ENCODE data around the gene TOX3.

TOX3 gene

GRCh38 chr16:52491216-52491615 lies 55.7 kb downstream of the TOX3 start:
- DNase-seq = no peak

- no peak for DNase-seq
Measured at GRCh38 chr16:52489894-52490293, 57.0 kb downstream of the TOX3 start.

DNA sequence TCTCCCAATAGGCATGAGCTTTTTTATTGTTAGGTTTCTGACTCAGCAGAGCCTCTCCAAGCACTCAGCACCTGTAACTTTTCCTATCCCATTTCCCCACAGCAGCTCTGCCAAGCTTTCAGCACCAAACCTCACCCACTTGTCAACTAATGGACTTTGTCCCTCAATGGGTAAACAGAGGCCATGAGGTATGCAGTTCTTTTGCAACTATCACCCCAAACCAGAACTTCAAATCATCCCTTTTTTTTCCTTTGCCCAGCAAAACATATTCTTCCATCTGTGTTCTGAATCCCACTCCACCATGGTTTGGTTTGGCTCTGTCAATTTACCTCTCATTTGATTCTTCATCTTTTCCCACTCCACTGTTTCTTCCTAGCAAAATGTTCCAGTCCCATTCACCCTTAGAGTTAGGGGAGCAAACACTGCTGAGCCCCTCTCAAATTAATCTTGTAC lies 58.1 kb downstream of the TOX3 start:
- DNase-seq = no peak

DNA sequence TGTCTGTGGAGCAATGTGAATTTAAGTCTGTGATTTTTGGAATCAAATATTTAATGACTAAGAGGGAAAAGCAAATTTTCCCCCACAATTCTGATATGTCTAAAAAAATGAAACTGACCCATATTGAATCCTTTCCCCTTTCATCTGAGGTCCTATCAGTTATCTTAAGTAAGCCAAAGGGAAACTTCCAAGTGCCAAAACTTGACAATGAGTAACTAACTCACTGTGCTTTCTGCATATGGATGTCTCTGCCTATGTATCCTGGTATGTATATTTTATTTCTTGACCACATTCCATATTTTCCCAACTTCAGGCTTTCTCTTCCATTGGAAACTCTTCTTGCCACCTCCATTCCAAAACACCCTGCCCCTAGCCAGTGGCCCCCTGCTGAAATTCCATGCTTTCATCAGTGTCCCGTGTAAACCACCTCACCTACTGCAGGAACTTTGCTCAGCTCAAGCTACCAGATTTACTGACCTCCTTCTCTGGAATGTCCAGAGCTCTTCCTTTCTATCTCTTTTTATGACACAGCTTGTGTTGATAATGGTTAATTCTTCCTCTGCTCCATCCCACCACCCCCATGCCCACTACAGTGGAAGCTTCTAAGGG lies 59.0 kb downstream of the TOX3 start:
- DNase-seq = no peak

- DNase-seq = no peak
Measured at GRCh38 chr16:52480237-52480636, 66.7 kb downstream of the TOX3 start.

GRCh38 chr16:52476111-52476510 lies 70.8 kb downstream of the TOX3 start:
- no peak for DNase-seq

DNA sequence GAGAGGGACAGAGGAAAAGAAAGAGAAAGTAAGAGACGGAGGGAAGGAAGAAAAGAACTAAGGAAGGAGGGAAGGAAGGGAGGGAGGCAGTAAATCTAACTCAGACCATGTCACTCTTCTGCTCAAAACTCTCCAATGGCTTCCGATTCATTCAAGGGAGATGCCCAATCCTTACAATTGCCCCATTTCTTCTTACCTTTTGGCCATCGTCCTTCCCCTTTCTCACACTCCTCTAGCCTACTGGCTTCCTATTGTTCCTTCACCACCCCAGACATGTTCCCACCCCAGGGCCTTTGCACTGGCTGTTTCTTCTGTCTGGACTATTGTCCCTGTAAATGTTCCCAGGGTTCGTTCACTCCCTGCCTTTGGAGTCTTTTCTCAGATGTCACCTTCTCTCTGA lies 72.3 kb downstream of the TOX3 start:
- DNase-seq = no peak

DNA sequence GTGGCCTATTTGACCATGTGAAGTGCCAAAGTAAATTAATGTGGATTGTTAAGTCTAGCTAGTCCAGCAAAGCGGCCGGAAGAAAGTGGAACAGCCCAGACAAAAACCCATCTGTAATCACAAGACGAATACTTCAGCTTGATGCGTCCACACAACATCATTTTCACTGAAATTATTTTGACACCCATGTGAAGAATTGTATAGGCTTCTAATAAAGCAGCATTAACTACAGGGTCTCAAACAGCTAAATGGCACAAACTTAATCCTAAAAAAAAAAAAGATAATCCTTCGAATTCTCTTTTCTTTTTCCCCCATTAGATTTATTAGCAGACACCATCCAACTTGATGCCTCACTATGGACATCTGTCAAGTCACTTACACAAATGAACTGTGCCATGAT lies 73.8 kb downstream of the TOX3 start:
- peak in 1 of 3 experiments; percentile 26 for DNase-seq

- peak in 1 of 3 experiments; percentile 18 for DNase-seq
Measured at GRCh38 chr16:52471650-52472370, 75.1 kb downstream of the TOX3 start.

DNA sequence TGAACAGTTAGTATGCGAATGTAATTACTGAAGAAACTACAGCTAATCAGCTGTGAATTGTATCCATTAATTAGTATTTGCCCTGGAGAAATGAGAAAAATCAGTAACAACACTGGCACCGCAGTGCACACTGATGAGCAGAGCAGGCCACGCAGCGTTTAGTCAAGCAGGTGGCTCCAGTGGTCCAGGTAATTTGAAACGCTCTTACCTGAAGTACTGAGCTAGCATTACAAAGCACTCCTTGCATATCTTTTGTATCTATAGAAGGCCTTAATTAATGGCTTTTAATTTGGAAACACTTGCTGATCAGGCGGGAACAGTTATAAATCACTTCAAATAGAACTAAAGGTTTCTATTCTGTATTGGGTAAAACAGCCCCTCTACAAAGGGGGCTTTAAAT lies 76.4 kb downstream of the TOX3 start:
- DNase-seq = peak; percentile 68 to 95 (median 73)

DNA sequence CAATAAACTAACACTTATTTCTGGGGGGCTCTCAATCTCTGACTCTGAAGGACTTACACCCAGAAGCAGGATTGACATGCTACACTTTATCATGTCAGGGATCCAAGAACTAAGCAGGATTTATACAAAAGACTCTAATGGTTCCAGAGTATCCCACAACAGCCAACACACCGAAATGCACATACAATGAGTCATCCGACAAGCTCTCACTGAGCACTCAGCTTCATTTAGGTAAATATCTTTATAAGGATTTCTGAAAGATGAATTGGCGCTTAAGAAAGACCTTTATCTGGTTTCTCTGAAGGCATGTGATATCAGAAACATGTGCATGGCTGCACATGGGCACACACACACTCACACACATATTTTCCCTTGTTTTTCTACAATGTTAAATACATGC lies 77.2 kb downstream of the TOX3 start:
- peak; percentile 30 to 66 (median 52) for DNase-seq

DNA sequence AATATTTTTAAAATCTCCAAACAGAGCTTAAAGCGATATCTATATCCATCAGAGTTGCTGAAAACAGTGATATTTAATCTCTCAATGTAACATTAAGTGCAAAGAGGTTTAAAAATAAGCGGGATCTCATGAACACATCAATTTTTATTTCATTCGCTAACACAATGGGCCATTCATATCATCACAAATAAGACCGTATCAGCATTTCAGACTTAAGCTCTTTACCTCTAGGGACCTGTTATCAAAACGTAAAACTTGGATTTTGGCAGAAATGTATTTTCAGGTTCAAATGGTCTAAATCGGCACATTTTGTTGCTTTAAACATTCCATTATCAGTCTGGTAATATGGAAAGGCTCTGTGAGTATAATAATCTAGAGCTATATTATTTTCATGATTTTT lies 77.9 kb downstream of the TOX3 start:
- no peak for DNase-seq

DNA sequence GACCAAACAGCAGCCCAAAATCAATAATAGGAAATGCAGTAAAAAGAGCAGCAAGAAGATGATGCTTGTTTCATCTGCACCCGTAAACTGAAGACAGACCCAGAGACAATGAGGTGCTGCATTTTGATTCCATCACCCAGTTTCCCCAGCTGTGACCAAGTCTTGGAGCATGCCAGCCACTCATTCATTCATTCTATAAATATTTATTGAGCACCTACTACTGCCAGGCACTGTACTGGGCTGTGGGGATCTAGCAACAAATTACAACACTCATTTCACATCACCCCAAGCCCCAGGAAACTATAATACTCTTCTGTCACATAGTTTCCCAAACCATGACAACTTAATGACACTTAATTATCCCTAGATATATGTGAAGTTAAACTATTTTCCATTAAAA lies 79.2 kb downstream of the TOX3 start:
- DNase-seq = peak in 1 of 3 experiments; percentile 19

DNA sequence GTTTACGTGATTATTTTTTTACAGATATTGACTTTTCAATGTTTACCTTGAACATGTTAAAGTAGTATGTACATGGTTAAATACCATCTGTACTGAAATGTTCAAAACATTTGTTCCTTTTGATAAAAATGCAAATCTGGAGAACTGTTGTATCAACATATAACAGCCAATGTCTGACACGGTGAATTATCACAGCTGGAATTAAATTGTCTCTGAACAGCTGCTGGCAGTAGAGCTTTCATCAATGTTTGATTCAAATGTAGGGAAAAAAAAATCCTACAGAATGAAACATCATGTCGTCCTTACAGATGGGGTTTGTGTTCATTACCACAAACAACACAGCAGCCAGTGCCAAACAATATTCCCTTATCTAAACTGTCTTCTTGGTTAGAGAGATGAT lies 79.9 kb downstream of the TOX3 start:
- peak in 2 of 3 experiments; percentile 26 to 88 for DNase-seq

GRCh38 chr16:52465711-52466267 lies 81.2 kb downstream of the TOX3 start:
- peak in 1 of 3 experiments; percentile 48 for DNase-seq

DNA sequence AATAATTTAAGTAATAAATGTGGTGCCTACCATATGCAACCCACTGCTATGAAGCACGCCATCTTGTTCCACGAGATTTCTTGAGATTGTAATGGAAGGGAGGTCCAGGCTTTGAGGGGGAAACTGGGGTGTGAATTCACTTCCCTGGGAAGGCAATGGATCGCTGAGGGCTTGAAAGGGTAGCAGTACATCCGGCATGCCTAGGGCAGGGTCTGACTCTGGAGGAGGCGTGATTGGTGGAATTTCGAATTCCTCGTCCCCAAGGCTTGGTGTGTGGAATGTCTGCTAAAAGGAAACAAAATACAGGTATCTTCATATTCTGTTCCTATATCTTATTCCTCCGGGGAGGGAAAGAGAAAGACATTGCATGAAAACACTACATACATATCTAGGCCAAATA lies 83.0 kb downstream of the TOX3 start:
- no peak for DNase-seq

- DNase-seq = no peak
Measured at GRCh38 chr16:52462816-52463215, 84.1 kb downstream of the TOX3 start.

GRCh38 chr16:52460639-52461178 lies 86.2 kb downstream of the TOX3 start:
- peak in 1 of 3 experiments; percentile 41 for DNase-seq

- no peak for DNase-seq
Measured at GRCh38 chr16:52456368-52456767, 90.6 kb downstream of the TOX3 start.

GRCh38 chr16:52455549-52456277 lies 91.2 kb downstream of the TOX3 start:
- DNase-seq = no peak

DNA sequence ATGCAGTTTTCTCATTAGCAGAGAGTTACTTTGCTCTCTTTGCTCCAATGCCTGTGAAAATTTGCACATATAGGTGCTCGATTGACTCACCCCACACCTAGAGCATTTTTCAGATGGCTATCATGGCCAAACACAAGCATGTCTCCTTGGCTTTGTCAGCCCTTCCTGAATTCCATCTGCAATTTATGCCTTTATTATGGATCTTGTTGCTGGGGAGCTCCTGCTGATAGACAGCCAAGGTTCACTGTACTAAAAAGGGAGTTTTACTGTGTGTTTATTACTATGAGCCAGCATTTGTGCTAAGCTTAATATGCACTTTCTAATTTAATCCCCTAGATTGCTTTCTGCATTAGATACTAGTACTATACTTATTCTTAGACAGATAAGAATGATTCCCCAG lies 93.3 kb downstream of the TOX3 start:
- DNase-seq = no peak

- no peak for DNase-seq
Measured at GRCh38 chr16:52451971-52452421, 94.9 kb downstream of the TOX3 start.

DNA sequence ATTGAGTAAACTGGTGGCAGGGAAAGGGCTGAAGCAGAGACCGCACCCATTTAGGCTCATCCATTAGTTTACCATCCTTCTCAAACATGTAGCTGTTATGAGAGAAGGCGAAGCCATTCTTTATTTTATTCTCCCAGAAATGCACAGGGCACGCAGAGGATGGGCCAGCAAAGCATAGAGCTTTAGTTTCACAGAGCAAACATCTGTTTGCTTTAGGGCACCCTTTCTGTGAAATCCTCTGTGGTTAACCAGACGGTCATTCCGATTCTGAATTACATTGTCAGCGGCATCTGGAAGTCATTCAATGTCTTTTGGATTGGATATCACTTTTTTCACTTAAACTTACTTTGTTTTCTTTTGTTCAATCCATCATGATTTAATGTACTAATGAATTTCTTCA lies 96.0 kb downstream of the TOX3 start:
- no peak for DNase-seq

All from NCI-H1417 (cell line).